GM21717 (cell line): ENCODE results near the gene ADAMTS5.

Experiments
- ATAC-seq: cut with Tn5 transposase; IDR thresholded peaks from one replicate; pipeline ENCODE4 v1.9.1; 2021; ENCODE audit warnings: mild to moderate bottlenecking, moderate library complexity; ENCODE audit not compliant: unreplicated experiment

Gene ADAMTS5

GRCh38 chr21:26949830-26950229 is 17.1 kb downstream of the ADAMTS5 start:
- no peak for ATAC-seq

- ATAC-seq: no peak
These were observed 18.7 kb downstream of the ADAMTS5 start for GRCh38 chr21:26948194-26948593.

GRCh38 chr21:26946744-26947446 is 20.0 kb downstream of the ADAMTS5 start:
- no peak for ATAC-seq

GRCh38 chr21:26945916-26946675 is 20.8 kb downstream of the ADAMTS5 start:
- no peak for ATAC-seq

- ATAC-seq: no peak
These were observed 23.0 kb downstream of the ADAMTS5 start for GRCh38 chr21:26943921-26944320.

GRCh38 chr21:26941421-26941820 is 25.5 kb downstream of the ADAMTS5 start:
- ATAC-seq: no peak

- ATAC-seq: no peak
These were observed 27.2 kb downstream of the ADAMTS5 start for GRCh38 chr21:26939601-26940111.

GRCh38 chr21:26936641-26937040 is 30.2 kb downstream of the ADAMTS5 start:
- no peak for ATAC-seq

GRCh38 chr21:26935977-26936376 is 30.9 kb downstream of the ADAMTS5 start:
- no peak for ATAC-seq

GRCh38 chr21:26934383-26934782 is 32.5 kb downstream of the ADAMTS5 start:
- ATAC-seq: no peak

GRCh38 chr21:26933448-26933847 is 33.4 kb downstream of the ADAMTS5 start:
- ATAC-seq: no peak

GRCh38 chr21:26925636-26926035 is 41.3 kb downstream of the ADAMTS5 start:
- no peak for ATAC-seq

- ATAC-seq: no peak
These were observed 41.8 kb downstream of the ADAMTS5 start for GRCh38 chr21:26925122-26925521.

GRCh38 chr21:26923986-26924385 is 42.9 kb downstream of the ADAMTS5 start:
- no peak for ATAC-seq

GRCh38 chr21:26920055-26920454 is 46.8 kb downstream of the ADAMTS5 start:
- ATAC-seq: no peak

- no peak for ATAC-seq
These were observed 48.4 kb downstream of the ADAMTS5 start for GRCh38 chr21:26918323-26919079.

- no peak for ATAC-seq
These were observed 50.1 kb downstream of the ADAMTS5 start for GRCh38 chr21:26916799-26917198.

GRCh38 chr21:26914557-26914956 is 52.3 kb downstream of the ADAMTS5 start:
- no peak for ATAC-seq

- no peak for ATAC-seq
These were observed 54.4 kb downstream of the ADAMTS5 start for GRCh38 chr21:26912466-26912865.

- ATAC-seq: no peak
These were observed 56.9 kb downstream of the ADAMTS5 start for GRCh38 chr21:26909972-26910371.

- no peak for ATAC-seq
These were observed 65.9 kb downstream of the ADAMTS5 start for GRCh38 chr21:26900980-26901379.
